Skeletal muscle tissue (tissue), 1 donor: Measurements from ENCODE around the gene ZNF491. TPM values are rescaled to one million over a fixed set of nuclear protein-coding genes. Genes with fewer than 3 reads are reported as not detected.

Experiments used
- total RNA-seq: library from RNA; depleted of rRNA; stranded (reverse); fragments of >200 nt; gene quantifications from one replicate; pipeline ENCODE4 v1.2.3, GENCODE V29; 2014

ZNF491 gene
- total RNA-seq, 1 donor from 2014 or later, result 7.8 TPM

Other genes with a start within 250 kb of the ZNF491 start
- 16.2 TPM for gene ELOF1, start 239.3 kb upstream of the ZNF491 start, total RNA-seq
- 3.7 TPM for gene ACP5, start 220.9 kb upstream of the ZNF491 start, total RNA-seq
- gene ZNF627, start 201.0 kb upstream of the ZNF491 start, total RNA-seq, result 30.8 TPM
- gene ZNF823, start 59.6 kb upstream of the ZNF491 start, total RNA-seq, result 19.8 TPM
- gene ZNF441, start 31.5 kb upstream of the ZNF491 start, total RNA-seq, result 5.2 TPM
- 6.3 TPM for gene ZNF440, start 15.8 kb downstream of the ZNF491 start, total RNA-seq
- gene ZNF439, start 50.2 kb downstream of the ZNF491 start, total RNA-seq, result 4.7 TPM
- 3.7 TPM for gene ZNF69, start 89.3 kb downstream of the ZNF491 start, total RNA-seq
- gene ZNF700, start 126.6 kb downstream of the ZNF491 start, total RNA-seq, result 6.3 TPM
- gene ZNF763, start 166.5 kb downstream of the ZNF491 start, total RNA-seq, result 2.1 TPM
- 4.2 TPM for gene ZNF433, start 237.2 kb downstream of the ZNF491 start, total RNA-seq